ENCODE measurements around the gene SLC25A34. TPM values are rescaled to one million over a fixed set of nuclear protein-coding genes. Genes with fewer than 3 reads are reported as not detected.

Gene SLC25A34
- total RNA-seq, 1 experiment from 2014 or later = 0.59 TPM

DNA sequence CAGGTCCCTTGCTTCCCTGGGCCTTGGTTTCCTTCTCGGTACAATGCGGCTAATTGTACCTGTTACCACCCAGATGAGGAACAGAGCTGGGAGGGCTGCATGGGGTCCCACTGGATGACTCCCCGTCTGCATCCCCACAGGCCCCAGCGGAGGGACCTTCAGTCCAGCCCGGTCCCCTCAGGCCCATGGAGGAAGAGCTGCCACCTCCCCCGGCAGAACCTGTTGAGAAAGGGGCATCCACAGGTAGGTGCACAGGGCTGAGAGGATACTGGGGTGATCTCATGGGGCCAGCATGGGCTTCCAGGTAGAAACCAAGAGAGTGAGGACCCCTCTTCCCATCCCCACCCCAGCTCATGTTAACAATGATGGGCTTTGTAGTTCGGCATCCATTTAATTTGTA lies 32.3 kb downstream of the SLC25A34 start:
- no peak overlapping the region for H3K27ac ChIP-seq (ENCODE audit: low read depth, low read length)
- H3K27me3 ChIP-seq (ENCODE audit: insufficient read depth, low read length) = no peaks in the 10 kb centered on the region
- RAD21 ChIA-PET (ENCODE audit: low non-redundant PET in 1 of 2, low total read pairs in 2 of 2, uncharacterized antibody in 2 of 2, unreplicated experiment in 2 of 2) = no interaction called here
- intact Hi-C loops (cut with micrococcal nuclease) = no loop called here
- ATAC-seq (no peak), DNase-seq (ENCODE audit: low read depth, low spot score) (no peak)
- no peak overlapping the region for H3K4me2 ChIP-seq (ENCODE audit: low read length)
- no TSS peak for BruUV-seq (replicated peaks)
- no peaks in the 10 kb centered on the region for H3K36me3 ChIP-seq (ENCODE audit: control insufficient read depth in 1 of 2, insufficient read depth in 2 of 2, low read length in 2 of 2)
- H3K9me3 ChIP-seq (ENCODE audit: control insufficient read depth in 1 of 2, insufficient read depth in 1 of 2, low read depth in 1 of 2, low read length in 2 of 2) = no peaks in the 10 kb centered on the region
- H4K20me1 ChIP-seq (ENCODE audit: insufficient read depth) = no peaks in the 10 kb centered on the region
- no peak overlapping the region for H2AFZ ChIP-seq (ENCODE audit: low read depth, low read length, poor library complexity, severe bottlenecking)
- TF ChIP-seq YY1 (IDR thresholded peaks at IDR 0.05; ENCODE audit: extremely low read depth, insufficient replicate concordance, low read depth, low read length) = no peak
- no peak for TF ChIP-seq ZNF274 (IDR thresholded peaks at IDR 0.05; ENCODE audit: low read depth, low read length)
- no peak for TF ChIP-seq SIN3A (IDR thresholded peaks at IDR 0.05; ENCODE audit: low read depth)
- TF ChIP-seq, protein P1, sequence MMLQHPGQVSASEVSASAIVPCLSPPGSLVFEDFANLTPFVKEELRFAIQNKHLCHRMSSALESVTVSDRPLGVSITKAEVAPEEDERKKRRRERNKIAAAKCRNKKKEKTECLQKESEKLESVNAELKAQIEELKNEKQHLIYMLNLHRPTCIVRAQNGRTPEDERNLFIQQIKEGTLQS (IDR thresholded peaks at IDR 0.05) = no peak
- TF ChIP-seq SP1 (IDR thresholded peaks at IDR 0.05; ENCODE audit: low read depth) = no peak
- TF ChIP-seq, protein P2, sequence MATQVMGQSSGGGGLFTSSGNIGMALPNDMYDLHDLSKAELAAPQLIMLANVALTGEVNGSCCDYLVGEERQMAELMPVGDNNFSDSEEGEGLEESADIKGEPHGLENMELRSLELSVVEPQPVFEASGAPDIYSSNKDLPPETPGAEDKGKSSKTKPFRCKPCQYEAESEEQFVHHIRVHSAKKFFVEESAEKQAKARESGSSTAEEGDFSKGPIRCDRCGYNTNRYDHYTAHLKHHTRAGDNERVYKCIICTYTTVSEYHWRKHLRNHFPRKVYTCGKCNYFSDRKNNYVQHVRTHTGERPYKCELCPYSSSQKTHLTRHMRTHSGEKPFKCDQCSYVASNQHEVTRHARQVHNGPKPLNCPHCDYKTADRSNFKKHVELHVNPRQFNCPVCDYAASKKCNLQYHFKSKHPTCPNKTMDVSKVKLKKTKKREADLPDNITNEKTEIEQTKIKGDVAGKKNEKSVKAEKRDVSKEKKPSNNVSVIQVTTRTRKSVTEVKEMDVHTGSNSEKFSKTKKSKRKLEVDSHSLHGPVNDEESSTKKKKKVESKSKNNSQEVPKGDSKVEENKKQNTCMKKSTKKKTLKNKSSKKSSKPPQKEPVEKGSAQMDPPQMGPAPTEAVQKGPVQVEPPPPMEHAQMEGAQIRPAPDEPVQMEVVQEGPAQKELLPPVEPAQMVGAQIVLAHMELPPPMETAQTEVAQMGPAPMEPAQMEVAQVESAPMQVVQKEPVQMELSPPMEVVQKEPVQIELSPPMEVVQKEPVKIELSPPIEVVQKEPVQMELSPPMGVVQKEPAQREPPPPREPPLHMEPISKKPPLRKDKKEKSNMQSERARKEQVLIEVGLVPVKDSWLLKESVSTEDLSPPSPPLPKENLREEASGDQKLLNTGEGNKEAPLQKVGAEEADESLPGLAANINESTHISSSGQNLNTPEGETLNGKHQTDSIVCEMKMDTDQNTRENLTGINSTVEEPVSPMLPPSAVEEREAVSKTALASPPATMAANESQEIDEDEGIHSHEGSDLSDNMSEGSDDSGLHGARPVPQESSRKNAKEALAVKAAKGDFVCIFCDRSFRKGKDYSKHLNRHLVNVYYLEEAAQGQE (IDR thresholded peaks at IDR 0.05; ENCODE audit: low read depth) = no peak
- TF ChIP-seq ELF1 (IDR thresholded peaks at IDR 0.05; ENCODE audit: borderline replicate concordance, low read depth) = no peak
- TF ChIP-seq POLR2AphosphoS5 (IDR thresholded peaks at IDR 0.05; ENCODE audit: low read depth, low read length) = no peak
- TF ChIP-seq EGR1 (IDR thresholded peaks at IDR 0.05; ENCODE audit: low read depth) = no peak
- no peak for TF ChIP-seq ZFX (IDR thresholded peaks at IDR 0.05)
- TF ChIP-seq, protein P3, sequence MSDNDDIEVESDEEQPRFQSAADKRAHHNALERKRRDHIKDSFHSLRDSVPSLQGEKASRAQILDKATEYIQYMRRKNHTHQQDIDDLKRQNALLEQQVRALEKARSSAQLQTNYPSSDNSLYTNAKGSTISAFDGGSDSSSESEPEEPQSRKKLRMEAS (IDR thresholded peaks at IDR 0.05) = no peak
- TF ChIP-seq FOSL1 (IDR thresholded peaks at IDR 0.05; ENCODE audit: low read depth) = no peak
- TF ChIP-seq SRF (IDR thresholded peaks at IDR 0.05; ENCODE audit: low read depth) = no peak
- no peak for TF ChIP-seq RAD21 (IDR thresholded peaks at IDR 0.05; ENCODE audit: low read depth)
- H3K4me1 ChIP-seq (ENCODE audit: control insufficient read depth in 1 of 2, insufficient read depth in 2 of 2, low read length in 2 of 2) = peaks cover 3 to 12% of the 10 kb centered on the region in 2 experiments; a peak in 3 of 4 replicates
- POLR2A ChIA-PET = no interaction called here
- no peak overlapping the region for H3K9ac ChIP-seq (ENCODE audit: low read length)
- no peaks in the 10 kb centered on the region for H3K9me2 ChIP-seq (ENCODE audit: insufficient read depth)
- H3K4me3 ChIP-seq (replicated peaks in 1 of 2; ENCODE audit: low read depth in 1 of 2, low read length in 2 of 2) = no peak overlapping the region
- CTCF ChIA-PET = no interaction called here
- no peaks in the 10 kb centered on the region for H3K79me2 ChIP-seq (ENCODE audit: insufficient read depth, low read length)

All from HCT116 (cell line).